Putamen (tissue), 1 donor: ENCODE measurements around the gene FIGN.

ENCODE experiments used
- DNase-seq: peaks from one replicate; pipeline ENCODE4 v3.0.0-alpha.2; 2016; ENCODE audit warnings: low spot score

The FIGN gene

DNA sequence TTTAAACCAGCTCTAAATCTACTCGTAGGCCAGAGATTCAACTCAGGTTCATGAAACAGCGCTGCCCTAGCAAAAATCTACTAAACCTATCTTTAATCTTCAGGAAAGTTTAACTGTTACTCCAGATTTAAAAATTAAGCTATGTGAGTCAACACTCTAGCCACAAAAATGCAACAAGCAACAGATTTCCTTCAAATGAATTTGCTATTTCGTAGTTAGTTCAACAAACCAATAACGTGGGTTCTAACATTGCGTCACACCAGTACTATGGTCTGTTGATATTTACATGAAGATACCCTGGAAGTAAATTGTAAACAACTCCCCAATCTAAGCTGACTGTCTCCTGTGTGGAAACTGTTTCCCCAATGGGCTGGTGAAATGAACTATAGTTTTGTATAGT is 71.2 kb downstream of the FIGN start:
- no peak for DNase-seq

DNA sequence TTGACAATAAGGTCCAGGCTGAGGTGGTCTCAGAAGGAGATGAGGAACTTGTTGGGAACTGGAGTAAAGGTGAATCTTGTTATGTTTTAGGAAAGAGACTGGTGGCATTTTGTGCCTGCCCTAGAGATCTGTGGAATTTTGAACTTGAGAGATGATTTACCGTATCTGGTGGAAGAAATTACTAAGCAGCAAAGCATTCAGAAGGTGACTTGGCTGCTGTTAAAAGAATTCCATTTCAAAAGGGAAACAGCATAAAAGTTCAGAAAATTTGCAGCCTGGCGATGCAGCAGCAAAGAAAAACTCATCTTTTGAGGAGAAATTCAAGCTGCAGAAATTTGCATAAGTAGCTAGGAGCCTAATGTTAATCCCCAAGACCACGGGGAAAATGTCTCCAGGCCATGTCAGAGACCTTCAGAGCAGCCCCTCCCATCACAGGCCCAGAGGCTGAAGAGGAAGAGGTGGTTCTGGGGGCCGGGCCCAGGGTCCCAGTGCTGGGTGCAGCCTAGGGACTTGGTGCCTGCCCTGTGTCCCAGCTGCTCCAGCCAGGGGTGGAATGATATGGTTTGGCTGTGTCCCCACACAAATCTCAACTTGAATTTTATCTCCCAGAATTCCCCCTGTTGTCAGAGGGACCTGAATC is 73.5 kb downstream of the FIGN start:
- no peak for DNase-seq

DNA sequence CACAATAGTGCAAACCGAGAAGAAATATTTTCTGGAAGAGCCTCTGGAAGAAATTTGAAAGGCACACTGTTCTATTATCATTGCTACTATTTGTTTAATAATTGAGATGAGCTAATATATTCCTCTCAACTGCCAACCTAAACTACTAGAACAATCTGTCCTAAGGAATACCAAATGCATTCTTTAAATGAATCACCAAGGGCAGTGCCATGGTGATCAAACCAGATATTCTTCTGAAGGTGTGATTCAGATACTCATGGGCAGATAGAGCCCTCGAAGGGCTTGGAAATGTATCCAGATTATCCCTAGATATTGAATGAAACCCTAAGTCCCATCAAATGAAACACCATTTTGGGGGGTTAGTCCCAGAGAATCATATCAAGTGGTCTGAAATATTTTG is 76.6 kb downstream of the FIGN start:
- no peak for DNase-seq

DNA sequence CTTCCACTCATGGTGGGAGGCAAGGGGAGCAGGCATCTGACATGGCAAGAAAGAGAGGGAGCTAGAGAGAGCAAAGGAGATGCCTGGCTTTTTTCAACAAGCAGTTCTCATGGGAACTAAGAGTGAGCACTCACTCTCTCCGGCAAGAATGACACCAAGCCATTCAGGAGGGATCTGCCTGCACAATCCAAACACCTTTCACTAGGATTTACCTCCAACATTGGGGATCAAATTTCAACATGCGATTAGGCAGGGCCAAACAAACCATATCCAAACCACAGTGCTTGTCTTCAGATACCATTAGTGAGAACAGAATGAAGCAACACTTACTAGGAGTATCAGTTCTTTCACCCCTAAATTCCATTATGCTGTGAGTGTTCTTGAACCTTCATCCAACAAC is 77.3 kb downstream of the FIGN start:
- DNase-seq: no peak

DNA sequence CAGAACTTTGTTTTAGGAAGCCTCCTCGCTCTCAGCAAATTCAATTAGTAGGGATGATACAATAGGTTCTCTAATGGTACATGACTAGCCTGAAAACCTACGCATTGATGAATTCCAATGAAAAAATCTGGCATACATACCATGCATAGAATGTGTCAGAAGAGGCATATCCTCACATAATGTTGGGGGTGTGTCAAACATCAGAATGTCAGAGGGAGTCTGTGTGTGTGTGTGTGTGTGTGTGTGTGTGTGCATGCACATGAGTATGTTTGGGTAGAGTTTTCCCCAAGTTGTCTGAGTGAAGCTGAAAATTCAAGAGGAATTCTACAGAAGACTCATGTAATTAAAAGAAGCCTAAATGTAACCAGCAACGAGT is 78.5 kb downstream of the FIGN start:
- DNase-seq: no peak

DNA sequence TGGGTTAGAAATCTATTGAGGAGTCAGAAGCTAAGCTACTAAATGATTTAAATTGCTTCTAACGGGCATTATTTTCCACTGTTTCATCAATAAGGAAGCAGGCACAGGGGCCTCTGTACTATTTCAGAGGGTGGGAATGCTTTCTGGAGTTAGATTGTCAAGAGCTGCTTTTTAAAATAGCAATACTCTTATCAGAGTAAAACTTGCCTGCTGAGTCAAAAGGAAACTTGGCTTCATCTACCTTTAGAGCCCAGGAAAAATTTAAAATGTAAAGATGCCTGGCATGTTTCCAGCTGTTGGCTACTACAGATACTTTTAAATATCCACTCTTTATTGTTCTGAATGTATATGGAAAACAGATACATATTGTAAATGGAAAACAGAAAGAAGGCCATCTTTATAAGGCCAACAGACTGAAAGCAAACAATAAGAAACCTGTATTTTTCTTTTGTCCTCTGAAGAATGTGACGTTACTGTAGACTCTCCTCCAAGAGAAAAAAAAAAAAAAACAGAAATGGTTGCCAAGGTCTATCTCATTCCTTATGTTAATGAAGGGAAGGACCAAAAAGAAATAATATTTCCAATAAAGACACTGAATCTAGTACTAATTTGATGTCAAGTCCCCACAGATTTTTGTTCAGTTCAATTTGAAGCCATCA is 79.1 kb downstream of the FIGN start:
- DNase-seq: no peak

DNA sequence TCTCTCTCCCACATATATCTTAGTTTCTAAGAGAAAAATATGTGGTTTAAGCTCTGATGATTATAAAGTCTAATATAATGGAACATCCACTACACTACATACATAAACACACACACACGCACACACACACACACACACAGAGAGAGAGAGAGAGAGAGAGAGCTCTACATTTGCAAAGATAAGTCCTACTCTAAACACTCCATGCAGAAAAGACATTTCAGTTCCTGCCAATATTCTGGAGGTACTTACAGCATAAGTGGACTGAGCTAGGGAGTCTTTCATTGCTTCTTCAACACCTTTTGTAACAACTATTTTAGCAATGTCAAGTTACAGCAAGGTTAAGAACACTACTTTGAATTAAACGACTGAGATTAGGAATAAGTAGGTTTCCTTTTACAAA is 80.1 kb downstream of the FIGN start:
- DNase-seq: no peak

DNA sequence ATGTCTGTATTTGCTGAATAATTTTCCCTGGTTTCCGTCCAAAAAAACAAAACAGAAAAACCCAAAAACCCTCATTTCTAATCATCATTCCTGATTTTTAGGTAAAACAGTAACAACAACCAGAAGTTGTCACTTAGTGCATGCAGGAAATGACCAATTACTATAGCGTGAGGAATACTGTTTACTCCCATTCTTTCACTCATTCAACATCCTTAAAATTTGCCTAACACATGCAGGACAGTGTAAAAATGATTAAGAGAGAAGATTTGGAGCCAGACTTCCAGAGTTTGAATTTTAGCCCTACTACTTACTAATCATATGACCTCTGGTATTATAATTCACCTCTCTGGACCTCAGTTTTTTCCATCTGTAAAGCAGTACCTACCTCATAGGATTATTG is 83.1 kb downstream of the FIGN start:
- no peak for DNase-seq

DNA sequence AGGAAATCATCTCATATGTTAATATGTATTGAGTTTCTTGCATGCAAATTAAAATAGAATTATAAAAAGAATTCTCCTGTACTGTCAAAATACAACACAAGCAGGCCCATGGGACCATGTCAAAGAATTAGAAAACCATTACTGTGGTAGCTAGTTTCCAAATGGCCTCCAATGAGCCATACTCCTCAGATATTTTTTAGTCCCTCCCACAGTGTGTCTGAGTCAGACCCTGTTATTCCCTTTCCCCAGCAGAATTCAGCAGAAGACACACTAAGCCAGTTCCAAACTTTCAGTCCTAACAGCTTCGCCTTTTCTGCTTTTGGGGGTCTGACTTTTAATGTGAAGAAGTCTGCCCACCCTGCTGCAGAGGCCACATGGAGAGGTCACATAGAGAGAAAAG is 86.7 kb downstream of the FIGN start:
- no peak for DNase-seq

DNA sequence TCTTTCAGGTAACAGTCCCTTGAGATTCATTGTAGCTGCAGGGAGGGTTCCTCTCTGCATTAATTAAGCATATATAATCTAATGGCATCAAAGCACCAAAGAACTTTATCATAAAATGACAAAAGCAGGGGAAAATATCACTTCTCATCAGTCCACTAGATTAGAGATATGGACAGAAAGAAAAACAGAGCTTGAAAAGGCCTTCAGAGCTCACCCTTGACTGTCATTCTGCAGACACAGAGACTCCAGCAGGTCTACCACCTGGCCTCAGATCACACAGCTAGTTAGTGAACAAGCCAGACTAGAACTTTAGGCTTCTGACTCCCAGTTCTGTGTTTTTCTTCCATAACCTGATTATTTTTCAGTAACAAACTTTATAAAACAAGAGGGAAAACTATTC is 88.5 kb downstream of the FIGN start:
- no peak for DNase-seq

DNA sequence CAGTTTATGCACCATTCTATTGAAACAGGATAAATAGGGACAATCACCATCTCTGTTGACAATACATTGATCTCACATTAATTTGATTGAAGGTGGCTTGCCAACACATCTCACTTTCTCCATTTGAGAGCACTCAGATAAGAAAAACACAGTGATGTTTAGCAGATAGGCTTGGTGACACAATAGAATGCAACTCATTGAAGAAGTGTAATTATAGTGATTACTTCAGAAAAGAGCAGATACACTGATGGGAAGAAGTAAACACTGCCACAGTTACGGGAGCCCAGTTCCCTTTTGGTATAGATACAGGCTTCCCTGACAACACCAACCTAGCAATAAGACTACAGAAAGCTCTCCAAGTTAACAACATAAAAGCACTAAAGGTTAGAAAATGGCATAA is 89.1 kb downstream of the FIGN start:
- no peak for DNase-seq

DNA sequence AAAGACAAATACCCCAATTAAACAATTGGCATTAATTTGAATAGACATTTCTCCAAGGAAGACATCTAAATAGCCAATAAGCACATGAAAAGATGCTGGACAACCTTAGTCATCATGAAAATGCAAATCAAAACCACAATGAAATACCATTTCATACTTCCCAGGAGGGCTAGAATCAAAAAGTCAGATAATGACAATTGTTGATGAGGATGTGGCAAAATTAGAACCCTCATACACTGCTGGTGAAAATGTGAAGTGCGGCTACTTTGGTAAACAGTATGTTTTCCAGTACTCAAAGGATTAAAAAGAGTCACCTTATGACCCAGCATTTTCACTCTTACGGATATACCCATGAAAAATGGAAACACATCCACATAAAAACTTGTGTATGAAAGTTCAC is 91.6 kb downstream of the FIGN start:
- DNase-seq: no peak

DNA sequence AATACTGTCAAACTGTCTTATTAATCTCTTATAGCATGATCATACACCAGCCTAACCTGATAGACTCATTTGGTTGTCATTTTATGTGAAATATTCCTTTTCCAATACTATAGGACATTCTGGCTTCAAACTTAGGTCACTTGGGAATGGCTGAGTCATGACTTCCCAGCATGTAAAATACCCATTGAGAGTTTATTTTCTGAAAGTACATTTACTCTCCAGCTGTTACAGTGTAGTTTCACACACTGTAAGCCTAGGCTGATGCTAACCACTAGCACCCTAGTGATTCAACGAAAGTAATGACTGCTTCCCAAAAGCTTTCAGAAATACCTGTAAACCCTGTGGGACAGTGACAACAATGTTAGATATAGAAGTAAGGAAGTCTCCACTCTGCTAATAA is 93.8 kb downstream of the FIGN start:
- DNase-seq: no peak

DNA sequence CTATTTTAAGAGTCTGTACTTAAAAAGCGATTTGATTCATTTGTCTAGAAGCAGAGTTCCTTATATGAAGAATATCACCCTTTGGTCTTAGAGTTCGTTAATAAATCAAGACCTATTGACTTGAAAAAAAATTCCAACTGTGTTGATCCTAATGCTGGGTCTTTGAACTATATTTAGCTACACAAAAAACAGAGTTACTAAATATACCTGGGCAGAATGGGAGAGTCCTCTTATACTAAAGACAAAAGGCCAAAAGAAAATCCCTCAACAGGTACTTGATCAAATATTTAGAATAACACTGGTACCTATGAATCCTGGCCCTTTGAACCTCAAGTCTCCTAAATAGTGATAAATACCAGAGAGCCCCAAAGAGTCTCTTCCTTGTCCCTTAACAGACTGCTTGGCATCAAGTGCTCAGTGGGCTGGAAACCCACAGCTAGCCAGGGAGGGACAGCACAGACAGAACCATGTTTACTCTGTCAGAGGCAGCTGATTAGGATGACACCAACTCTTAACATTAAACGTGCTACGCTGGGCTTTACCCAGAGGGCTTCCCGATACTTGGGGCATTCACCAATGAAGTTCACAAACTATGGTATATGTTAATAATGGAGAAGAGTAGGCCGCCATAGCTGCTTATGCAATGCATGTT is 95.1 kb downstream of the FIGN start:
- DNase-seq: no peak

DNA sequence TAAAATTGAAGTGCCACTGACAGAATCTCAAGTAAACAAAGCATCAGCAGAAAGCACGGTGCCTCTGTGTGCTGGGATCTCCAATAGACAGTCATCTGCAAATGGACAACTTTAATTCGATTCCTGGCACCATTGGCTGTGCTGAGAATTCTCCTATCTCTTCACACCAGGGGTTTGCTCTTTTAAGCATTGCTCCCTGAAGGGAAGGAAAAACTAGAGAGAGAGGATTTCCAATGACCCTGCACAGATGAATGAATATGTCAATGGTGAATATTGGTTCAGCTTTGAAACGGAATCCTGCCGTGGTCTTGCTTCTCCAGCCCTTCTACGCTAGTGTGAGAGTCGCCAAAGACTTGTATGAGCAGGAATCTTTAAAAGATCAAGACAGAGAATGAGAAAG is 97.9 kb downstream of the FIGN start:
- no peak for DNase-seq

DNA sequence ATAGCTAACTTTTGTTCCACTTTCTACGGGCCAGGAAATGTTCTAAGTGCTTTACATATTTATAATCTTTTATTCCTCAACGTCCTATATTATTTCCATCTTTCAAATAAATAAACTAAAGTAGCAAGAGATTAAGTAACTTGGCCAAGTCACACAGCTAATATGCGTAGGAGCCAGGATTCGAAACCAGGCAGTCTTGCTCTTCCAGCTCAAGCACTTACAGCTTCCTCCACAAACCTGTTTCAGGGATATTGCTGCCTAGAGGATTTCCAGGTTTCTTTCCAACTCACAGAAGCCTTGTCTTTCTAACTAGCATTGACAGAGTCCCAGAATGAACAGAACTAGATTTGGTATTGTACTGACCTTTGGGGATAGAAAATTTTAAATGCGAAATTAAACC is 102.5 kb downstream of the FIGN start:
- no peak for DNase-seq

DNA sequence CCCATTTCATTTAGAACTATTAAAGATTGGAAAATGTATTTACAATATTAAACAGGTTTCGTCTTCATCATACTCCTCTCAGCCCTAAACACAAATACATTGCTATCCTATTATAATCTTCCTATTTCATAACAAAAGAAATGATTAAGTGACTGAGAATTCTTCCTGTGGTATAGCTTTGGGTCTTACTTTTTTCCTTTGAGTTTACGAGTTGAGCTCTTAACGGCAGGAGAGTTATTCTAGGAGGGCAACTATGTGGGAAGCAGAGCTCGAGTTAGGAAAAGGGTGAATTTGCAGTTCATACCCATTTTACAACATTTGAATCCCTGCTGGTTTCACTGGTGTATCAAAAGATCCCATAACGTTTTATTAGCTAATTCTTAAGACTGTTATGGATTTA is 105.0 kb downstream of the FIGN start:
- DNase-seq: no peak

DNA sequence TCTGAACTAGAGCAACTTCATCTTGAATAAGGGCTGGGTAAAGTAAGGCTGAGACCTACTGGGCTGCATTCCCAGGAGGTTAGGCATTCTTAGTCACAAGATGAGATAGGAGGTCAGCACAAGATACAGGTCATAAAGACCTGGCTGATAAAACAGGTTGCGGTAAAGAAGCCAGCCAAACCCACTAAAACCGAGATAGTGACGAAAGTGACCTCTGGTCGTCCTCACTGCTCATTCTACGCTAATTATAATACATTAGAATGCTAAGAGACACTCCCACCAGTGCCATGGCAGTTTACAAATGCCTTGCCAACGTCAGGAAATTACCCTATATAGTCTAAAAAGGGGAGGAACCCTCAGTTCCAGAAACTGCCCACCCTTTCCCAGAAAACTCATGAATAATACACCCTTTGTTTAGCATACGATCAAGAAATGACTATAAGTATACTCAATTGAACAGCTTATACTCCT is 109.1 kb downstream of the FIGN start:
- DNase-seq: no peak

DNA sequence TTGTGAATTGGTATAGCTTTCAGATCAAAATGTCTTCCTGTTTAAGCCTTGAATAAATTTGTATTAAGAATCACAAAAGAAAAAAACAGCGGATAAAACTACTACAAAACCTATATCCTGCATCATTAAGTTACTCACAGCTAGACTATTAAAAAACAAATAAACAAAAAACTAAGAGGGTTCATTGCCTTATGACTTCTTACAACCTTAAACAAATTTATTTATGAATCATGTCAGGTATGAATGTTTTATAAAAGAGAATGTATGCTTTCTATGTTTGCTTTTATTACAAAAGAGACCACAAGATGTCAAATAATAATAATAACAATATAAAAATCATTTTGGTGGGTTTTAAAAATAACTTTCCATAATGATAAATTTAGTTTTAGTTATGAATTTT is 109.6 kb downstream of the FIGN start:
- no peak for DNase-seq

DNA sequence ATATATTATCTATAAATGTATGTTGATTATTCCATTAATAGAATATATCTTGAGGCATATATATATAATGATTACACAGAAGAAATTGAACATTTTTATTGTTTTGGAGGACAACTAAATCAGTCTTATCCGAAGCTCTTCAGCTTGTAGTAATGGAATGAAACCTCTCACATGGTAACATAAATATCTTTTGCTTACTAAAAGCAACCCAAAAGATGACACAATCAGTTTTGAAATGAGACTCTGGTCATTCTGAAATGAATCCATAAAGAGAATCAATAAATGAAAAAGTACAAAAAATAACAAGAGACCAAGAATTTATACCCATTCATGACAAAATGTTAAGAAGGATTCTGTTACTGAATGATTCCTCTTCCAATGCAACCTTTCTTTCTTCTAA is 110.2 kb downstream of the FIGN start:
- no peak for DNase-seq

DNA sequence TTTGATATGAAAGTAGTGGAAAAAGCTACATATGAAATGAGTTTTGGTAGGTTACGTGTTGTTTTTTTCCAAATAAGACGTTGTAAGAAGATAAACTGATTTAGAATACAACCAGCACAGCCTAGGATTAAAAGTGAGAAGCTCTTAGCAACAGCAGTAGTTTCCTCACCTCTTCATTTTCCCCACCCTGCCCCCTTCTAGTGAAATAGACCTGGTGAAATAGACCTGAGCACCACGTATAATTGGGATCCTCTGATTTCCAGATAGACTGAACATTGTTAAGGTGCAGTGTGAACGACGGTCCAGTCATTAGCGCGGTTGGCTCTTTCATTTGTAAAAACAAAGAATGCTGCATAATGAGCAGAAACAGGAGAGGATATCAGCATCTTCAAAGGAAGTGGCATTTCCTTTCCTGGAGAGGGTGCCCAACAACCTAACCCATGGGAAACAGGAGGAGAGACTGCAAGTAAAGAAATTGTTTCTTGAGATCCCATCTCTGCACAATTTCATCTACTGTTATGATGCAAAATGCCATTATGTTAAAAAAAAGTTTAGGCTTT is 114.3 kb downstream of the FIGN start:
- no peak for DNase-seq

DNA sequence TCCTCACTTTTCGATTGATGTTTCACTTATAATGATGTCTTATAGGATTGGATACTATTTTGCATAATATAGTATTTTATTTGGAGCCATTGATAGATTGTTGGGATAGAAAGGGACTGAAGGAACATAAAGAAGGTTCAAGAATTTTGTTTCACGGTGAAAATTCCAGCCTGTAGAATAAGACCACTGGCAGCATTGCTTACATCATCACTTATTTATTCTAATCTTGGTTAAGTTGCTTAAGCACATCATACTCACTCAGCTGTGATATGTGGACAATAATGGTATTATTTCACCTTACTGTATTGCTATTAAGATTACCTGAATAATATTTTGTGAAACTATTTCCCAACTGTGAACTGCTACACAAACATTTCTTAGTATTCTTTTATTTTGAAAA is 118.3 kb downstream of the FIGN start:
- DNase-seq: no peak

DNA sequence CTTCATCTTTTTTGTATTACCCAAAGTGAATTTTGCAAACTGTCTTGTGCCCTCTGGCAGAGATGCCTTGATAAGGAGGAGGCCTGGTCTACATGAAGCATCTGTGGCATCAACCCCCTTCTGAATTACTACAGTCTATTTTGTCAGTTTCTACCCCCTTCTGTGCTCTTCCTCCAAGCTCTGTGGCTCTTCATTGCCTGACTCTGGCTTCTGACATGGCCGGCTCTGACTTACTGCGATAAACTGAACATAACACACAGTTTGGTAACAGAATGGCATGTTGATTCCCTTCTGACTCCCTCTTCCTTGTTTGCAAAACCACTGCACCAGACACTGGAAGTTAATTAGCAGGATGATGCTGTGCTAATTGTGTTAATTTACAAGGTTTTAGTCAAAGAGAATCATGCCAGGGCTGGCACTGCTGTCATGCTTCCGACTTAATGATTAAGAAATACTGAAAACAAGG is 122.5 kb downstream of the FIGN start:
- no peak for DNase-seq
